GM19023 (cell line): Measurements from ENCODE around the gene BEND2.

Experiments used
- ATAC-seq: cut with Tn5 transposase; IDR thresholded peaks from one replicate; pipeline ENCODE4 v1.9.1; 2021; ENCODE audit warnings: mild to moderate bottlenecking, moderate library complexity; ENCODE audit not compliant: unreplicated experiment

Gene BEND2

DNA sequence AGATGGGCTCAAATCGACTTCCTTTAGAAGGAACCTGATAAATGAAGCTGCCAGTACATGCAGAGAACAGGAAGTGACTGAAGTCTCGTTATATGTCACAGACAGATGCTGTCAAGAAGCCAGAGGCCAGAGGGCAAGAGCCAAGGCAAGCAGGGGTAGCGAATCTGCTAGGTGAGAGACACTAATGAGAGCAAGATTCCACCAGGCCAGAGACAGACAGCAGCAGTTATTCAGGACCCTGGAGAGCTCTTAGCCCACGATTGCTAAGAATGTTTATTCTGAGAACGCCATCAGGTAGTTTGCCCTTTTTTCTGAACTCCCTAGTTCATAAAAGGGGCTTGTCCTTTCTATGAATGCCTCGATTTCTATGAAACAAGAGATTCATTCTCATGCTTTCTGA lies 73.7 kb downstream of the BEND2 start:
- no peak for ATAC-seq

DNA sequence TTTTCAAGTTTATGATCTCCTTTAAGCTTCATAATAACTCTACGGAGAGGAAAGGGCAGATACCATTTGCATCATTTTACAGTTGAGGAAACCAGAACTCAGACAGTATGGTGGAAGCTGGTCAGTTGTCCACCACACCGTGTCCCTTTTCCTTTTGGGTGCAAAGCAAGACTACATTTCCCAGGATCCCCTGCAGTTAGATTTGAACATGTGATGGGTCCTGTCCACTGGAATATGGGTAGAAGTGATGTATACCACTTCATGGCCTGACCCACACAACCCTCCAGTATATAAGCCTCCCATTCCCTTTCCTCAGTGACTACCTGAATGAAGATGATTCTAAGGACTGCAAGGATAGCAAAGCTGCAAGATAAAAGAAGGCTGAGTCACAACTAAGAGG lies 74.7 kb downstream of the BEND2 start:
- no peak for ATAC-seq

DNA sequence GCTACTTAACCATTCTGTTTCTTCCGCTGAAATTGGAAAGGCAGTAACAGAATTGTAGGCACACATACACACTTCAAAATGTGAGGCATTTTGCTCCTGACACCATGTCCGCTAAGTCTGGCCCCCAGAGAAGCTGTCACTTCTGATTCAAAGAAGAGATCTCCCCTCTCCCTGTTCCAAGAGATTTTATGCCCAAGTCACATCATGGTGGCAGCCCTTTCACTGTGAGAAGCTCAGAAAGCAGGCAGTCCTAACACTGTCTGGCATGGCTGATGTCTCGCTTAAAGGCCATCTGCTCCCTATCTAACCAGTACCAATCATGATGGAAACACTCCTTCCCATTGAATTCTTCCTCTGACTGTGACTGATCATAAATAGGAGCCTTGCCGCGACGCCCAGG lies 83.9 kb downstream of the BEND2 start:
- no peak for ATAC-seq

DNA sequence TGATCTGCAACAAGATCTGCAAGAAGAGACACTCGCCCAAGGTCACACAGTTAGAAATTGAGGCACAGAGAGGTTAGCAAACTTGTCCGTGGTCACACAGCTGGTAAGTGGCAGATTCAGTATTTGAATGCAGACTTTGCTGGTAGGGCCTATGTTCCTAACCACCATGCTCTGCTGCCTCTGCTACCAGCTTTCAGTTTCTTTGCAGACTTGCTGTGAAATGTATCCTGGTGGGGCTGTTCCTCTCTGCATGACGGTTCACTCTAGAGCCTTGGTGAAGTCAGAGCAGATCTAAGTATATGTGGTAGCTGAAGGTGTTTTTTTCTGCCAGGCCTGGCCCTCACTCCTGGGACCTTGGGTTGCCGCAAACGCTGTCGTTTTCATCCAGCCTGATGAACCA lies 87.1 kb downstream of the BEND2 start:
- ATAC-seq: no peak

DNA sequence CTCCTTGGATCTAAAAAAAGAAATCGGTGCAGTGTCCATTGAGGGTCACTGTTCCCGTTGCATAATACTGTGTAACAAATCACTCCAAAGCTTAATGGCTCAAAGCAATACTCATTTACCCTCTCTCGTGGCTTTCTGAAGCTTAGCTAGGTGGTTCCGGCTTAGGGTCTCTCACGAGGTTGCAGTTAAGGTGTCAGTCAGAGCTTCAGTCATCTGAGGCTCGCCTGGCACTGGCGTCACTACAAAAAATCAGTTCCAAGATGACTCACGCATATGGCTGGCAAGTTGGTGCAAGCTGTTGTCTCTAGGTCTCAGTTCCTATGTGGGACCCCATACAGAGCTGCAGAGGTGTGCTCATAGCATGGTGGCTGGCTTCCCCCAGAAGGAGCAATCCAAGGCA lies 91.0 kb downstream of the BEND2 start:
- ATAC-seq: no peak

DNA sequence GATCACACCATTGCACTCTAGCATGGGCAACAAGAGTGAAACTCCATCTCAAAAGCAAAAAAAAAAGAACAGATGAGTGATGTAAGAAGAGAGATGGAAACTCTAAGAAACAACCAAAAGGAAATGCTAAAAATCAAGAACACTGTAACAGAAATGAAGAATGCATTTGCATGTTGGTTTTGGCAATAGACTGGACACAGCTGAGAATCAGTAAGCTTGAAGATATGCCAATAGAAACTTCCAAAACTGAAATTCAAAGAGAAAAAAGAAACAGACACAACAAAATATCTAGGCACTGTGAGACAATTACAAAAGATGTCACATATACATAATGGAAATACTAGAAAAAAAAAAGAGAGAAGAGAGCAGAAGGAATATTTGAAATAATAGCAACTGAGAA lies 93.7 kb downstream of the BEND2 start:
- no peak for ATAC-seq

DNA sequence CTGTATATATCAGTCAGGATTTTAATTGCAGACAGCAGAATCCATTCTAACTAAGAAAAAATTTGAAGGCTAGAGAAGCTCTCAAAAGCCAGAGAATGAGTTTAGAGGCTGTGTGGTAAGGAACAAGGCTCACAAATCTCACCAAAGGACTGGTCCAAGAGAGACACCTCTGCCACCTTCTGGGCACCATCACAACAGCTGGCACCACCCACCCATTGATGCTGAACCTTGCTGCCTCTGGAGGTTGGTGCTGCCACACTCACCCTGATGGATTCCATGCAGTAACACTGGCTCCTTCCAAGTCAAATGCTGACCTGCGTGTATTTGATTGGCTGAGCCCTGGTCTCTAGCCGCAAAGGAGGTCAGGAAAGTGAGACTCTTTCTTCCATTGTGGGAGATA lies 100.8 kb downstream of the BEND2 start:
- no peak for ATAC-seq
